ENCODE measurements around the gene MTA1.

MTA1 gene

GRCh38 chr14:105447651-105448640 lies 28.3 kb downstream of the MTA1 start:
- no peak for DNase-seq

DNA sequence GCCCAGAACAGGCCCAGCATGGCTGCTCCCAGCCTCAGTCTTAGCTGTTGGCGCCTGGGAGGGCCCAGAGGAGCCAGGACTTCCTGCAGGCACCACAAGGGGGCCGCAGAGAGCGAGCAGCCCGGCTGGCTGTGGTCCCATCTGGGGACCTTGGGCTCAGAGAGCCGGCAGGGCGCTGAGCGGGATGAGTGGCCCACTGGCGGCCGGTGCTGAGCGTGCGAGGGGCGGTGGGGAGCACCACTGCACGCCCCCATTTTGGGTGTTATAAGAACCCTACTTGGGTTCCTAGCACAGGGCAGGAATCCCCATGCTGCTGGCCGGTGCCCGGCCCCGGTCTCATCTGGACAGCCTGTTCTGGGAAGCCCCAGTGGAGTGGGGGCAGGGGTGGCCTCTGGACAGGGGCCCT lies 29.1 kb downstream of the MTA1 start:
- no peak for DNase-seq

- no peak for DNase-seq
Observed at GRCh38 chr14:105449276-105450122, 29.9 kb downstream of the MTA1 start.

GRCh38 chr14:105450123-105450505 lies 30.5 kb downstream of the MTA1 start:
- no peak for DNase-seq

DNA sequence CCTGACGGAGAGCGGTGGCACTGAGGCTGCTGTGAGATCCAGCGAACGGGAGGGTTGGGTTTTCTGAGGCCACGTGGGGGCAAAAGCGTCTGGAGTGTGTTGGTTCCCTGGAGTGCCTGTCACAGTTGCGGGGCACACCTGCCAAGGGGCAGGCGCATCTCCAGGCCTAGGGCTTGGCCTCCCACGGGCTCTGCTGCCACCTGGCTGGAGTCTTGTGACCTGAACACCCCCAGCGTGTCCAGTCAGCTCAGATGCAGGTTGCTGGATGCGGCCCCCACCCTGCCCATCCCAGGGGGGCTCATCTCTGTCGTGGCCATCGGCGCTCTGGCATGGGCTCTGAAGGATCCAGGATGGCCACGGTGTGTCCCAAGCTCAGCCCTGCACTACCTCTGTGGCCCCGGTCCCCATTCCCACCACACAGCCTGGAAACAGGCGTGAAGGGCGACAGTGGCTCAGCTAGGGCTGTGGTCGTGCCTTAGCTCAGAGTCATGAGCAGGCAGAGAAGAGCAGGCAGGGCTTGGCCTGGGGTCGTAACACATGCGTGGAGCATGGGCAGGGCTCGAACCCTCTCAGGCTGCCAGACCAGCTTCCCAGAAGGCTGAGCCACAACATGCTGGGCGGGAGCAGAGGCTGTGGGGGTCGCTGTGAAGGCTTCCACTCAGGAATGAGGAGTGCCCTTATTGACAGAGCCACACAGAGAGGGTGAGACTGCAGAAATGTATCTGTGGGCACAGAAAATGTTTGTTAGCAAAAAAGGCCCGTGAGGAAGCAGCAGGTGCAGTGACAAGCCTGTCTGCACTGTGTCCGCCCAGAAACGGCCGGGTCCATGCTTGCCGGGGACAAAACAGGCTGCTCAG lies 31.5 kb downstream of the MTA1 start:
- no peak for DNase-seq

- no peak for DNase-seq
Observed at GRCh38 chr14:105452963-105453362, 33.3 kb downstream of the MTA1 start.

GRCh38 chr14:105453847-105454246 lies 34.2 kb downstream of the MTA1 start:
- no peak for DNase-seq

- no peak for DNase-seq
Observed at GRCh38 chr14:105455086-105455640, 35.5 kb downstream of the MTA1 start.

DNA sequence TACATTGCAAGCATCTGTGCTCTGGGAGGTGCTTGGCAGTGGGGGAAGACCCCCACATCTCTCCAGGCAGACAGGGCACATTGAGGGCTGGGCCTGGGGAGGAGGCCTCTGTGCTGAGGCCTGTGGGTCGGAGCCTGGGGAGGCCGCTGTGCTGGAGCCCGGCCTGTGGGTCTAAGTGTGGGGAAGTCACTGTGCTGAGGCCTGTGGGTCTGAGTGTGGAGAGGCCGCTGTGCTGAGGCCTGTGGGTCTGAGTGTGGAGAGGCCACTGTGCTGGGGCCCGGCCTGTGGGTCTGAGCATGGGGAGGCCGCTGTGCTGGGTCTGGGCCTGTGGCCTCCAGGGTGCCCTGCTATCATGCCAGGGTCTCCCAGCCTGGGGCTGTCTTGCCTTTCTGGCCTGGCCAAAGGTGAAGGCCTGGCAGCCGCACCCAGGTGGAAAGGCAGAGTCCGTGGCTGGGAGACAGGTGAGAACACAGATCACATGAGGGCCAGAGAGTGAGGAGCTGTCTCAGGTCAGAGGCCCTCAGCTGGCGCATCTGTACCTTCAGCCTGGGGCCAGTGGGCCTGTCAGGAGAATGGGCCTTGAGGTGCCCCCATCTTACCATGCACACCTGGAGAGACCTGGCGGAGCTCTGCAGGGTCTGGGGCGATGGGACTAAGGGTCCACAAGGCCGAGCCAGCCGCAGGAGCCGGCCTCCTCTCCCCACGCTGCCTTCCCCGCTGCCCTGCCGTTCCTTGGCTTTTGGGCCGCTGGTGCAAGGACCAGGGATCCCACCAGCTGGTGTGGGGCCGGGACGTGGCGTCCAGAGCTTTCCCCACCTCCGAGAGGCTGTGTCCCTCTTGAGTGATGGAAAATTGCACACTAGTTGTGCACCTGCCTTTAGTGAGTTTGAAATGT lies 36.4 kb downstream of the MTA1 start:
- no peak for DNase-seq

DNA sequence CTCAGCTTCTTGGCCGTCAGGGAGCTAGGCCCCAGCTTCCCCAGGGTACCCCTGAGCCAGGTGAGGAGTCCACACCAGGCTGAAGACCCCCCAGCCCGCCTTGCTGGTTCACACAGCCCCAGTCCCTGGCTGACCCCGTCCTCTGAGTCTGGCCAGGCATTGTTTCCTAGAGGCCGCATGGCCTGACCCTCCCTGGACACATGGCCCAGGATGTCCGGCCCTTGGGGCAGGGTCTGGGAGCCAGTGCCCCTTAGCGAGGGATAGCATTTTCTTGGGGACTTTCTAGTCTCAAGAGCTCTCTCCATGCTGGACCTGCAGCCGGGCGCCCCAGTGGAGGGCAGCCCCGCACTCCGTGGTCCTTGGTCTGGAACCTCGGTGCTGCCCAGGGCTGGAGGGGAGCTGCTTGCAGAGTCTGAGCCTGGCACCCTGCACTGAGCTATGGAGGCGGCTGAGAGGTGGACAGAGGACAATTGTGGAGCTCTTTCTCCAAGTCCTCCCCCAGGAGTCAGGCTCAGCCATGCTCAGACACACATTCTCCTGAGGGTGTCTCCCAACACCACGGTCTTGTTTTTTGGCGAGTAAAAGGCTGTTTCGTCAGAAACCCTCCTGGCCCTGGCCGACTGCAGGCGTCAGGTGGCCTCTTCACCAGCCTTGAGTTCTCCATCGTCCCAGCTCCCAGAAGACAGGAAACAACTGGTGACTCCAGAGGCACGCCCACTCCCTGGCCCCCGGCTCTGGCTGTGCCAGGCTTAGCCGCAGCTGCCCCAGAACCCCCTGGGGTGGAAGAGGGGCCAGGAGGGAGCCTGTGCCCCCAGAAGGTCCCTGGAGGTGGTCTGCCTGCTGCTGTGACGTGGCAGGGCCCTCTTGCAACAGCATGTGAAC lies 37.4 kb downstream of the MTA1 start:
- no peak for DNase-seq

DNA sequence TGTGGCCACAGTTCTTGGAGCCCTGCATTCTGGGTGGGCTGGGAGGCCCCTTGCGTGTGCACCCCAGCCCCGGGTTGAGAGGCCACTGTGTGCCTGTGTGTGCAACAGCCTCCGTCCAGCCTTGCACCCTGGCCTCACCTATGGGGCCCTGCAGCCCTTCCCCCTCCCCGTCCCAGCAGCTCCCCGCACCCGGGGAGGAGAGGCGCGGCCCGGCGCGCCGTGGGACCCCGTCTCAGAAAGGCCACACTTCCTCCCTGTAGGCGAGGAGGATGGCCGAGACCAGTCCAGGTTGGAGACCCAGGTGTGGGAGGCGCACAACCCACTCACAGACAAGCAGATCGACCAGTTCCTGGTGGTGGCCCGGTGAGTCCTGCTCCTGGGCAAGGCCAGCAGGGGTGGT lies 38.4 kb downstream of the MTA1 start:
- no peak for DNase-seq

- no peak for DNase-seq
Observed at GRCh38 chr14:105458571-105458970, 38.9 kb downstream of the MTA1 start.

GRCh38 chr14:105460116-105460515 lies 40.5 kb downstream of the MTA1 start:
- DNase-seq, result no peak

- DNase-seq, result no peak
Observed at GRCh38 chr14:105460616-105461015, 41.0 kb downstream of the MTA1 start.

GRCh38 chr14:105461903-105462302 lies 42.3 kb downstream of the MTA1 start:
- DNase-seq, result no peak

DNA sequence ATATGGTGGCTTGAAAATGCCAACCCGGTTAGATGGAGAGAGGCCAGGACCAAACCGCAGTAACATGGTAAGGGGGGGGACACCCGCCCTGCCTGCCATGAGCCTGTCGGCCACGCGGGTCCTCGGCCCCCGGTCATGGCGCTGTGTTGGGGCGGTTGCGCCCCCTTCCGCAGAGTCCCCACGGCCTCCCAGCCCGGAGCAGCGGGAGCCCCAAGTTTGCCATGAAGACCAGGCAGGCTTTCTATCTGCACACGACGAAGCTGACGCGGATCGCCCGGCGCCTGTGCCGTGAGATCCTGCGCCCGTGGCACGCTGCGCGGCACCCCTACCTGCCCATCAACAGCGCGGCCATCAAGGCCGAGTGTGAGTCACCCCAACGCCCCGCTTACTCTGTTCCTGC lies 44.9 kb downstream of the MTA1 start:
- DNase-seq, result no peak

- peak; percentile 36 to 57 for DNase-seq
Observed at GRCh38 chr14:105465209-105466031, 45.8 kb downstream of the MTA1 start.

DNA sequence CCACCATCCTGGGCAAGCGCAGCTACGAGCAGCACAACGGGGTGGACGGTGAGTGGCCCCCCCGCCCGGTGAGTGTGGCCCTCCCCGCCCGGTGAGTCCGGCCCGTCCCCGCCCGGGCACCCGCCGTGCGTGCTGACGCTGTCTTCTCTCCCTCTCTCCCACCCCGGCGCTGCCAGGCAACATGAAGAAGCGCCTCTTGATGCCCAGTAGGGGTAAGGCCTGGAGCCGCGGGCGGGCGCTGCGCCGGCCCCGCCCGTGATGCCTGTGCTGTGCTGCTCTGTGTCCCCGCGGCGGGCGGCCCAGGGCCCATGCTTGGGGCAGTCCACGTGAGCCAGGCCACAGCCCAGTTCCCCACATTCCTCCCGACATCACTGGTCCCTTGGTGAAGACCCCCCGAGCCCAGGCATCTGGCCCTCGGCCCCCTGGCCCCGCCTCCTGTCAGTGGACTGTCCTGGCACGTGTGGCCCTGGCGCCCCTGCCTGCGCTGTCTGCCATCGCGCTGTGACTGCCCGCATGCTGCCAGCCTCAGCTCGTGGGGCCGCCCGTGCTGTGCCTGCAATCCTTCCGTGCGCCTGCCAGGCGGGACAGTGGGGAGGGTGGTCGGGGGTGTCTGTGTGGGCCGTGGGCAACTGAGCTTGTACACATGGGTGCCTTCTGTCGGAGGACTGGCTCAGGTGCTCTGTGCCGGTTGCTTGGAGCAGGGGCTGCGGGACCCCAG lies 47.1 kb downstream of the MTA1 start:
- DNase-seq, result no peak

Measured in SW 1271 (cell line).